NOMO-1 treated with DMSO at 0.1 percent for 48 hours (cell line): ENCODE results near the gene POU6F1.

Source experiments
- DNase-seq: peaks from one replicate; lab custom pipeline; 2025; ENCODE audit not compliant: unreplicated experiment; lab: John Stamatoyannopoulos, UW

Gene POU6F1

DNA sequence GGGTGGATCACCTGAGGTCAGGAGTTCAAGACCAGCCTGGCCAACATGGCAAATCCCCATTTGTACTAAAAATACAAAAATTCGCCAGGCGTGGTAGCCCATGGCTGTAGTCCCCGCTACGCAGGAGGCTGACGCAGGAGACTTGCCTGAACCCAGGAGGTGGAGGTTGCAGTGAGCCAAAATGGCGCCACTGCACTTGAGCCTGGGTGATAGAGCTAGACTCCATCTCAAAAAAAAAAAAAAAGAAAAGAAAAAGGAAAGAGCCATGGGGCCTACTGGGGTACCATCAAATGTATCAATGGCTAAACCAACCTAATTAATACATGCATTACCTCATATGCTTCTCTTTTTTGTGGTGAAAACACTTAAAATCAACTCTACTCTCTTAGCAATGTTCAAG, 55.6 kb downstream of the POU6F1 start:
- no peak for DNase-seq

DNA sequence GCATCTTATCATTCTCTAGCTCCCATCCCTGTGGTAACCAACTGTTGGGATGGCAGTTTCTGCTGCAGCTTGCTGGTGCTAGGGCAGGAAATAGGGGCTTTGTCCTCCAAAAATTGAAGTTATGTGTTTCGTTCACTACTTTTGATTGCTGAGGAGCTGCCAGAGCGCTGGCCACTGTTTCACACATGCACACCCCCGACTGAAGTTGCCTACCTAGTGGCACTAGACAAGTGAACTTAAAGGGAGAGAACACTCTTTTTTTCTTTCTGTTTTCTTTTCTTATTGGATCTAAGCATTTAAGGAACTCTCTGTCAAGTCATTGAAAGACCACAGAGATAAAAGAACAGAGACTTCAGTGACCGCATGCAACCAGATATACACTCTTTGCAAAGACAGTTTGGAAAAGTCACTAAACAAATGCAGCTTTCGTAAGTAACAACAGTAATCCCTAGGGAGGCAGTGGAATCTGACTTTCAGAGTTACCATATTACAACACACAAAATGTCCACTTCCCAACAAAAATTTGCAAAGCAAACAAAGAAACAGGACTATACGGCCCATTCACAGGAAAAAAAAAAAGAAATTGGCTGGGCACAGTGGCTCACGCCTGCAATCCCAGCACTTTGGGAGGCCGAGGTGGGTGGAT, 56.9 kb downstream of the POU6F1 start:
- no peak for DNase-seq

DNA sequence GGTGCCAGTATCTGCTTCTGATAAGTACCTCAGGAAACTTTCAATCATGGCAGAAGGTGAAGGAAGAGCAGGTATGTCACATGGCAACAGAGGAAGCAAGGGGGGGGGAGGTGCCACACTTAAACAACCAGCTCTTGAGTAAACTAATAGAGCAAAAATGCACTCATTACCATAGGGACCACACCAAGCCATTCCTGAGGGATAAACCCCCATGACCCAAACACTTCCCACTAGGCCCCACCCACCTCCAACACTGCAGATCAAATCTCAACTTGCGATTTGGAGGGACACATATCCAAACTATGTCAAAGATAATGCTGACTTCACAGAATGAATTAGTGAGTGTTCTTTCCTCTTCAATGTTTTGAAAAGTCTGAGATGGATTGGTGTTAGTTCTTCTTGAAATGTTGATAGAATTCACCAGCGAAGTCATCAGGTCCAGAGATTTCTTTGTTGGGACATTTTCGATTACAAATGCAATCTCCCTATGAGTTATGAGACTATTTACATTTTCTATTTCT, 61.6 kb downstream of the POU6F1 start:
- no peak for DNase-seq

DNA sequence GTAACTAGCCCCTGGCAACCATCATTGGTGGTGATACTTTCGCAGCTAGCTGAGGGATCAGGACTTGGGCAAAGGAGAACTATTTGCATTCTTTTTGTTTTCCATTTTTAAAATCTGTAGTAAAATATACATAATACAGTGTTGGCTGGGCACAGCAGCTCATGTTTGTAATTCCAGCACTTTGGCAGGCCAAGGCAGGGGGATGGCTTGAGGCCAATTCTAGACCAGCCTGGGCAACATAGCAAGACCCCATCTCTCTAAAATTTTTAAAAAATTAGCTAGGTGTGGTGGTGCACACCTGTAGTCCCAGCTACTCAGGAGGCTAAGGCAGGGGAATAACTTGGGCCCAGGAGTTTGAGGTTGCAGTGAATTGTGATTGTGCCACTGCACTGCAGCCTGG, 64.9 kb downstream of the POU6F1 start:
- DNase-seq, result no peak

DNA sequence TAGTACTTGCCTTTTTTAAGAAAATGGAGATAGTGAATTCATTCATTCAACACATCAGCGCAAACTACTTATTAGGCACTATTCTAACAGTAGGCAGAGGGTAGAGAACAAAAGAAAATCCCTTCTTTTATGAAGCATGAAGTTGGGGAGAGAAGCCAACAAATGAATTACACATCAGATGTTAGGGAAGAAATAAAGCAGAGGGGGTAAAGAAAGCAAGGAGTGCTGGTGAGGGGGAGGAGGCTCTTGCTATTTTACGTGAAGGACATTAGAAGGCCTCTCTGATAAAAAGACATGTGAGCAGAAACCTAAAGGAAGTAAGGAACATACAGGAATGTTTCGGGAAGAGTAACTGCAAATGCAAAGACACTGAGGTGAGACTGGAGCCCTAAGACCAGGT, 67.1 kb downstream of the POU6F1 start:
- no peak for DNase-seq

DNA sequence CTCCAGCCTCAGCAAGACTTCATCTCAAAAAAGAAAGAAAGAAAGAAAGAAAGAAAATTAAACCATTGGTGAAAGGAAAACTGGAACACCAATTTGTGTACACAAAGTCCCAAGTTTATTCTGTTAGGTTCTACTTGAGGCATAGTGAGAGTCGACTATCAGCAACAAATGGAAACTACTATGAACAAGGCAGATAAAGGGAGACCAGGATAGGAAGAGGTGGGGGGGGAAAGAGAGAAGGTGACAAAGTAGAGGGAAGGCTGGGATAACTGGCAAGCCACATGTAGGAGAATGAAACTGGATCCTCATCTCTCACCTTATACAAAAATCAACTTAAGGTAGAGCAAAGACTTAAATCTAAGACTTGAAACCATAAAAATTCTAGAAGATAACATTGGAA, 70.6 kb downstream of the POU6F1 start:
- no peak for DNase-seq

DNA sequence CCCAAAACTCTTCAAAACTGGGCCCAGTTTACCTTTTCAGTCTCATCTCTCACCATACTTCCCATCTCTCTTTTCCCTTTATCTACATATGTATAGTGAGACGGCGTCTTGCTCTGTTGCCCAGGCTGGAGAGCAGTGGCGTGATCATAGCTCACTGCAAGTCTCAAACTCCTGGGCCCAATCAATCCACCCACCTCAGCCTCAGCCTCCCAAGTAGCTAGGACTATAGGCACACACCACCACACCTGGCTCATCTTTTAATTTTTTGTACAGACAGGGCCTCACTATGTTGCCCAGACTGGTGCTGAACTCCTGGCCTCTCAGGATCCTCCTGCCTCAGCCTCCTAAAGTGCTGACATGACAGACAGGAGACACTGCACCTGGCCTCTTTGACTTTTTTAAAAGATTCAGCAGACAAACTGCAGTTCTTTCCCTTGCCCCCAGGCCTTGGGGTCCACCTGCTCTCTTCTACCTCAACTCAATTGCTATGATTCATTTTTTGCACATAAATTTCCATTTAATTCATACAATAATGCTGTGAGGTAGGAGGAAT, 78.5 kb downstream of the POU6F1 start:
- no peak for DNase-seq
